Suprapubic skin (tissue), 4 donors: ENCODE data around the gene MST1R. TPM values are rescaled to one million over a fixed set of nuclear protein-coding genes. Genes with fewer than 3 reads are reported as not detected.

Experiments
- DNase-seq, 2 donors: peaks; one replicate each; pipeline ENCODE4 v3.0.0-alpha.2; 2019; ENCODE audit warnings: low spot score in 2 of 2
- H3K27ac ChIP-seq: fragments of 200-600 bp; sonication (generic); one replicate; pipeline ENCODE4 v1.5.1; 2019
- H3K27me3 ChIP-seq: fragments of 200-600 bp; sonication (generic); one replicate; pipeline ENCODE4 v1.5.1; 2019
- H3K36me3 ChIP-seq: fragments of 200-600 bp; sonication (generic); one replicate; pipeline ENCODE4 v1.5.1; 2019
- H3K4me1 ChIP-seq: fragments of 200-600 bp; sonication (generic); one replicate; pipeline ENCODE4 v1.5.1; 2019
- H3K4me3 ChIP-seq: fragments of 200-600 bp; sonication (generic); one replicate; pipeline ENCODE4 v1.5.1; 2019; ENCODE audit warnings: mild to moderate bottlenecking
- H3K9me3 ChIP-seq: fragments of 200-600 bp; sonication (generic); one replicate; pipeline ENCODE4 v1.5.1; 2019
- EP300 ChIP-seq: sonication (generic); formaldehyde crosslinking; IDR thresholded peaks from one replicate; pipeline ENCODE4 v1.6.1; 2017; ENCODE audit warnings: antibody characterized with exemption
- POLR2A ChIP-seq, 2 donors: fragments of 450-650 bp; IDR thresholded peaks; one replicate each; pipeline ENCODE4 v1.6.1; 2017; ENCODE audit warnings: antibody characterized with exemption in 2 of 2, mild to moderate bottlenecking in 2 of 2, moderate library complexity in 2 of 2
- POLR2AphosphoS5 ChIP-seq, 3 donors: sonication (generic); formaldehyde crosslinking; IDR thresholded peaks; one replicate each; pipeline ENCODE4 v1.6.1; 2017; ENCODE audit warnings: antibody characterized with exemption in 3 of 3
- WGBS: methylation state at CpG from one replicate; pipeline ENCODE4 v1.1.5; 2018; 5-methylcytosine and 5-hydroxymethylcytosine counted together
- total RNA-seq, 4 donors: library from RNA; depleted of rRNA; stranded (reverse); fragments of >200 nt; gene quantifications; one replicate each; pipeline ENCODE4 v1.1.0, GENCODE V29; 2016
- TF ChIP-seq, protein P1 (sequence below), 2 donors: fragments of 200-600 bp in 1 of 2; fragments of 450-650 bp in 1 of 2; sonication (generic) in 1 of 2; IDR thresholded peaks; one replicate each; pipeline ENCODE4 v1.5.1; 2016 to 2019; ENCODE audit warnings: antibody characterized with exemption in 2 of 2, mild to moderate bottlenecking in 1 of 2, moderate library complexity in 1 of 2

Gene MST1R
- total RNA-seq, 4 donors from 2014 or later, result 37.7 to 129 (median 53.8) TPM

DNA sequence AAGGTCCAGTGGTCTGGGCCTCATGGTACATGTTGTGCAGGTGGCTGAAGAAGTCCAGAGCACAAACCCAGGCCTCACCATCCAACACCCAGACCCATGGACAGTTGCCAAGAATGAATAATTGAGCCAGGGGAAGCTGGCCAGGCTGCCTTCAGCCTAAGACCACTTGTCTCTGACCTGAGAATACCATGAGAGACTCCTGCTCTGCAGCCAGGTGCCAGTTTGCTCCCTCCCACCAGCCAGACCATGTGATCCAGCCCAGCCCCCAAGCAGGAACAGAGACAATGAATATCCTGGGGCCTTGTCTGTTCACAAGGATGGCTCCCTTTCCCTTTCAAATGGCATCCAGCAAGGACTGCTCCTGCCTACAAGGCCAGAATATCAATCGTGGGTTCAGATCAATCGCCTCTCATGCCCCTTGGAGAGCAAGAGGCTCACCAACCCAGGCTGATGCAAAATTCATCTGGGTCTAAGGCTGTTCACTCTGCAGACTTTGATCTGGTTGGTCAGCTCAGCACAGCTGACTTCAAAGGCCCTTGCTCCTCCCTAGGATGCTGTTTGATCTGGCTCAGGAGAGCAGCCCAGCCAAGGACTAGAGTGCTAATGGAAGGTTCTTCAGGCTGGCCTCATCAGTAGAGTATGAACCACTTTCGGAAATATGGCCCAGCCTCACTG lies 60.7 kb downstream of the MST1R start:
- no peak for DNase-seq
- WGBS, result 83% methylated on average over 2 of the region's 3 CpGs
- Histone ChIP-seq H3K27ac (no peak overlapping the region), H3K27me3 (no peaks in the 10 kb centered on the region), H3K36me3 (peaks cover 17% of the 10 kb centered on the region), H3K4me1 (peaks cover 5% of the 10 kb centered on the region), H3K4me3 (no peak overlapping the region), H3K9me3 (no peaks in the 10 kb centered on the region)
- no peak for TF ChIP-seq POLR2A (IDR thresholded peaks at IDR 0.05)
- TF ChIP-seq POLR2AphosphoS5 (IDR thresholded peaks at IDR 0.05), result no peak
- no peak for TF ChIP-seq EP300
- TF ChIP-seq, protein P1, sequence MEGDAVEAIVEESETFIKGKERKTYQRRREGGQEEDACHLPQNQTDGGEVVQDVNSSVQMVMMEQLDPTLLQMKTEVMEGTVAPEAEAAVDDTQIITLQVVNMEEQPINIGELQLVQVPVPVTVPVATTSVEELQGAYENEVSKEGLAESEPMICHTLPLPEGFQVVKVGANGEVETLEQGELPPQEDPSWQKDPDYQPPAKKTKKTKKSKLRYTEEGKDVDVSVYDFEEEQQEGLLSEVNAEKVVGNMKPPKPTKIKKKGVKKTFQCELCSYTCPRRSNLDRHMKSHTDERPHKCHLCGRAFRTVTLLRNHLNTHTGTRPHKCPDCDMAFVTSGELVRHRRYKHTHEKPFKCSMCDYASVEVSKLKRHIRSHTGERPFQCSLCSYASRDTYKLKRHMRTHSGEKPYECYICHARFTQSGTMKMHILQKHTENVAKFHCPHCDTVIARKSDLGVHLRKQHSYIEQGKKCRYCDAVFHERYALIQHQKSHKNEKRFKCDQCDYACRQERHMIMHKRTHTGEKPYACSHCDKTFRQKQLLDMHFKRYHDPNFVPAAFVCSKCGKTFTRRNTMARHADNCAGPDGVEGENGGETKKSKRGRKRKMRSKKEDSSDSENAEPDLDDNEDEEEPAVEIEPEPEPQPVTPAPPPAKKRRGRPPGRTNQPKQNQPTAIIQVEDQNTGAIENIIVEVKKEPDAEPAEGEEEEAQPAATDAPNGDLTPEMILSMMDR (IDR thresholded peaks at IDR 0.05), result no peak

DNA sequence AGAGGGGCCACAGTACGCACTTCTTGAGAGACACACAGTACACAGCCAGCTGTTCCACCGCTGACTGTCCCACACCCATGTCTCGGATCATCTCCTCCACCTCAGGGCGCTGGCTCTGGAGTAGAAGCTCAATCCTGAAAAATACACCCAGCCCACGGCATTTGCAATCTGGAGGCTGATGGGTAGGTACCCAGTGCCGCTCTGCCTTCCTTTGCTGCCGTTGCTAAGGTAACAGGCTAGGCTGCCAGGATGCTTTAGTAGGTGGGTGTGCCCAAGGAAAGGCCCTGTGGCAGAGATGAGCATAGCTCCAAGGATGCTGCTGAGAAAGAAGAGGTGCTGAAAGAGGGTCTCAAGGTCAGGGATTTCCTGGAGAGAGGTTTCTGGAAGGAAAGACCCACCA lies 61.9 kb downstream of the MST1R start:
- DNase-seq, result no peak
- peaks cover 12% of the 10 kb centered on the region for H3K36me3 ChIP-seq
- H3K4me1 ChIP-seq, result peaks cover 5% of the 10 kb centered on the region
- no peak overlapping the region for H3K27ac ChIP-seq
- no peaks in the 10 kb centered on the region for H3K27me3 ChIP-seq
- TF ChIP-seq EP300, result no peak
- no peak for TF ChIP-seq POLR2AphosphoS5 (IDR thresholded peaks at IDR 0.05)
- TF ChIP-seq POLR2A (IDR thresholded peaks at IDR 0.05), result no peak
- TF ChIP-seq, protein P1 (IDR thresholded peaks at IDR 0.05), result no peak
- no peak overlapping the region for H3K4me3 ChIP-seq
- H3K9me3 ChIP-seq, result no peaks in the 10 kb centered on the region
- 75% methylated on average over 7 of the region's 7 CpGs for WGBS

DNA sequence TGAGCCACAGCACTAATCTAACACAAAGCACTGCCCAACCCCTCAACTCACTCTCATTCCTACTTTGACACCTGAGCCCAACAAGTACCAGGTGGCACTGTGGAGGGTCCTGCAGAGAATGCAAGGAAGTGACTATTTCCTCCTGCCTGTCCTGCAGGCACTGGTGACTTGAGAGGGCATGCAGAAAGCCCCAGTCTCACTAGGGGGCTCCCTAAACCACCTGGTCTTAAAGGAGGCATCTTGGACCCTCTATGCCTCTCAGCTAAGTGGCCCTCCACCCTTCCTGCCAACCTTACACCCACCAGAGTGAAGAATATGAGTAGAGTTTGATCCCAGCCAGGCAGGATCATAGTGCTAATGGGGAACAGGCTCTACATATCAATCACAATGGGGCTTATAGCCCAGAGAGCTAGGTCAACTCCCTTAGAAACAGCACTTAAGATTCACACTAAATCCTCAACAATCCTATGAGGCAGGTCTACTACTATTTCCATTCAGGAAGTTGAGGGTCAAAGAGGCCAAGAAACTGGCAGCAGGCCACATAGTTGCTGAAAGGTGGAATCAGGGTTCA lies 62.5 kb downstream of the MST1R start:
- DNase-seq, result no peak
- H3K27me3 ChIP-seq, result no peaks in the 10 kb centered on the region
- no peak overlapping the region for H3K4me3 ChIP-seq

DNA sequence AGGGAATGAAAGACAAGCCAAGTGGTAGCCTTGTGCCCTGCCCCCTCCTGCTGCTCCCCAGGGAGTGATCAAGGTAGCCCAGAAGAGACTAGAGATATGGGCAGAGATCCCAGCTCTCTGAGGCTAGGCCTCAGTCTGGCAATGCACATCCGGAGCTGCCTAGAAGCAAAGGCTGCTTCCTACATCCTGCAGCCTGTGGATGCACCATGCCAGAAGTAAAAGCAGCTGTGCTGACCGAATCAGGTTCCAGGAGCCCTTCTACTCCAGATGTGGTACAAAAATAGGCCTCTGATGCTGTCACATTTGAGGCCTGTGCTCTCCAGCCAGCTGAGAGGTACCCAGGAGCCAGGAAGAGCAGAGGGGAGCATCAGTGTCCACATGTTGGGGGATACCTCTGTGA lies 63.3 kb downstream of the MST1R start:
- H3K36me3 ChIP-seq, result peaks cover 12% of the 10 kb centered on the region
- TF ChIP-seq EP300, result no peak
- TF ChIP-seq, protein P1 (IDR thresholded peaks at IDR 0.05), result no peak
- no peak for TF ChIP-seq POLR2A (IDR thresholded peaks at IDR 0.05)
- no peak for TF ChIP-seq POLR2AphosphoS5 (IDR thresholded peaks at IDR 0.05)
- no peak for DNase-seq
- WGBS, result 100% methylated on average over 1 of the region's 2 CpGs
- H3K4me1 ChIP-seq, result peaks cover 5% of the 10 kb centered on the region
- H3K9me3 ChIP-seq, result no peaks in the 10 kb centered on the region
- H3K27ac ChIP-seq, result no peak overlapping the region
- H3K27me3 ChIP-seq, result no peaks in the 10 kb centered on the region
- no peak overlapping the region for H3K4me3 ChIP-seq

More for the DNA sequence above, 62.5 kb downstream of the MST1R start:
- TF ChIP-seq, protein P1 (IDR thresholded peaks at IDR 0.05), result no peak
- TF ChIP-seq POLR2A (IDR thresholded peaks at IDR 0.05) (no peak), POLR2AphosphoS5 (IDR thresholded peaks at IDR 0.05) (no peak), EP300 (no peak)
- no peak overlapping the region for H3K27ac ChIP-seq
- H3K9me3 ChIP-seq, result no peaks in the 10 kb centered on the region
- peaks cover 12% of the 10 kb centered on the region for H3K36me3 ChIP-seq
- H3K4me1 ChIP-seq, result peaks cover 5% of the 10 kb centered on the region

DNA sequence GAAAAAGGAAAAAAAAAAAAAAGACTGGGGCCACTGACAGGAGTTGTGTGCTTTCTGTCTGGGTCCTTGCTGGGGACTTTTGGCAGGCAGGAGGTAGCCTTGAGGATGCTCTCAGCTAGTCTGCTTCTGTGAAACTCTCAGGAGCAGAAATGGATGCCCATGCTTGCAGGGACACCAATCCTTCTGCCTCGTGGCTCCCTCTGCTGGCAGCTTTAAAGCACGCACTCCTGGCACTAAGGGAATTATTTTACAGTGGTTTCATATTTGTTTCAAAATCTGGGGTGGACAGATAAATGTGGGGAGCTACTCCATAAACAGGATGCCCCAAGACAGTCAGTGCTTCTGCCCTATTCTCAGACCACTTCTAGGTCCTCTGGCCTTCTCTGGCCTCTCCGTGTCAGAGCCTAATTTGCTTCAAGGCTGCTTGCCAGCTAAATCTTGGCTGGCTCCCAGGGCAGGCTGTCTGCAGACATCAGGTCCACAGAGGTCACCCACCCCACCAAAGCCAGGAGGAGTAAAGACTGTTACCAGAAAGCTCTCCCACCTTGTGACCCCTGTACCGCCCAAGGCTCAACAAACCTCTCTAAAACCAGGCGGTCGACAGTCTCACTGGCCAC lies 64.4 kb downstream of the MST1R start:
- Histone ChIP-seq H3K27ac (no peak overlapping the region), H3K27me3 (no peaks in the 10 kb centered on the region), H3K4me3 (no peak overlapping the region), H3K9me3 (no peaks in the 10 kb centered on the region), H3K36me3 (peaks cover 5% of the 10 kb centered on the region), H3K4me1 (peaks cover 5% of the 10 kb centered on the region)
- WGBS, result 46% methylated on average over 6 of the region's 6 CpGs
- DNase-seq, result peak; percentile 84 to 87
- TF ChIP-seq POLR2AphosphoS5 (IDR thresholded peaks at IDR 0.05) (peak in 1 of 3 donors; percentile 27), EP300 (no peak), POLR2A (IDR thresholded peaks at IDR 0.05) (no peak)
- TF ChIP-seq, protein P1 (IDR thresholded peaks at IDR 0.05), result peak; percentile 85 to 92
